Measurements from ENCODE around the gene NUDT17. TPM values are rescaled to one million over a fixed set of nuclear protein-coding genes. Genes with fewer than 3 reads are reported as not detected.

Gene NUDT17
- total and polyA plus RNA-seq, 9 of the 15 experiments (the other 6 are each of a cell fraction or from before 2014, with no cell fraction given), result 2.1 to 10.0 (median 6.1) TPM

GRCh38 chr1:145845514-145846161, at the start of gene NUDT17 (continued):
- TF ChIP-seq PRDM10 (IDR thresholded peaks at IDR 0.05; ENCODE audit: partially characterized antibody), result no peak
- TF ChIP-seq FOXK1 (CRISPR knock-in tag; IDR thresholded peaks at IDR 0.05; ENCODE audit: borderline replicate concordance), result no peak
- TF ChIP-seq NCOA4 (IDR thresholded peaks at IDR 0.05; ENCODE audit: partially characterized antibody), result no peak
- TF ChIP-seq FOXP1 (CRISPR knock-in tag; IDR thresholded peaks at IDR 0.05), result peak; percentile 3; the same call in 1 of the 2 replicates
- TF ChIP-seq FOXJ2 (tag; IDR thresholded peaks at IDR 0.05), result no peak
- no peak for TF ChIP-seq CBX3 (IDR thresholded peaks at IDR 0.05; ENCODE audit: borderline replicate concordance in 1 of 2, low read length in 2 of 2)
- no peak for TF ChIP-seq NFATC3 (IDR thresholded peaks at IDR 0.05)
- no peak for TF ChIP-seq HEY1 (CRISPR knock-in tag; IDR thresholded peaks at IDR 0.05; ENCODE audit: borderline replicate concordance)
- TF ChIP-seq DIDO1 (tag; IDR thresholded peaks at IDR 0.05; ENCODE audit: low read depth), result peak; percentile 47; the same call in 1 of the 2 replicates
- no peak for TF ChIP-seq GTF2A2 (tag; IDR thresholded peaks at IDR 0.05)
- TF ChIP-seq NELFE (IDR thresholded peaks at IDR 0.05; ENCODE audit: insufficient read depth, insufficient read length), result no peak
- TF ChIP-seq KDM5B (IDR thresholded peaks at IDR 0.05; ENCODE audit: insufficient replicate concordance, low read depth, low read length), result peak; percentile 77
- TF ChIP-seq ADNP (tag; IDR thresholded peaks at IDR 0.05), result no peak
- peak; percentile 56; the same call in 1 of the 2 replicates for TF ChIP-seq PHF21A (IDR thresholded peaks at IDR 0.05; ENCODE audit: borderline replicate concordance, low read depth)
- TF ChIP-seq ZNF282 (CRISPR knock-in tag; IDR thresholded peaks at IDR 0.05), result no peak
- no peak for TF ChIP-seq CCNT2 (IDR thresholded peaks at IDR 0.05; ENCODE audit: borderline replicate concordance, extremely low read depth, insufficient read length, low read depth, low read length)
- TF ChIP-seq HDAC3 (IDR thresholded peaks at IDR 0.05; ENCODE audit: borderline replicate concordance, partially characterized antibody), result no peak
- peak; percentile 24; the same call in 1 of the 2 replicates for TF ChIP-seq ATF4 (CRISPR knock-in tag; IDR thresholded peaks at IDR 0.05)
- peak; percentile 30; the same call in 1 of the 2 replicates for TF ChIP-seq CEBPG (CRISPR knock-in tag; IDR thresholded peaks at IDR 0.05)
- no peak for TF ChIP-seq CEBPG (tag; conservative IDR thresholded peaks at IDR 0.05 in 1 of 2, IDR thresholded peaks at IDR 0.05 in 1 of 2)
- TF ChIP-seq EP400 (IDR thresholded peaks at IDR 0.05), result peak; percentile 80
- TF ChIP-seq MAFF (IDR thresholded peaks at IDR 0.05; ENCODE audit: low read length), result no peak
- TF ChIP-seq E2F3 (CRISPR knock-in tag; IDR thresholded peaks at IDR 0.05), result no peak
